ENCODE data around the gene NCOA5.
A peak's percentile ranks its signal among the peaks of the same experiment; 100 is the strongest.

The NCOA5 gene

DNA sequence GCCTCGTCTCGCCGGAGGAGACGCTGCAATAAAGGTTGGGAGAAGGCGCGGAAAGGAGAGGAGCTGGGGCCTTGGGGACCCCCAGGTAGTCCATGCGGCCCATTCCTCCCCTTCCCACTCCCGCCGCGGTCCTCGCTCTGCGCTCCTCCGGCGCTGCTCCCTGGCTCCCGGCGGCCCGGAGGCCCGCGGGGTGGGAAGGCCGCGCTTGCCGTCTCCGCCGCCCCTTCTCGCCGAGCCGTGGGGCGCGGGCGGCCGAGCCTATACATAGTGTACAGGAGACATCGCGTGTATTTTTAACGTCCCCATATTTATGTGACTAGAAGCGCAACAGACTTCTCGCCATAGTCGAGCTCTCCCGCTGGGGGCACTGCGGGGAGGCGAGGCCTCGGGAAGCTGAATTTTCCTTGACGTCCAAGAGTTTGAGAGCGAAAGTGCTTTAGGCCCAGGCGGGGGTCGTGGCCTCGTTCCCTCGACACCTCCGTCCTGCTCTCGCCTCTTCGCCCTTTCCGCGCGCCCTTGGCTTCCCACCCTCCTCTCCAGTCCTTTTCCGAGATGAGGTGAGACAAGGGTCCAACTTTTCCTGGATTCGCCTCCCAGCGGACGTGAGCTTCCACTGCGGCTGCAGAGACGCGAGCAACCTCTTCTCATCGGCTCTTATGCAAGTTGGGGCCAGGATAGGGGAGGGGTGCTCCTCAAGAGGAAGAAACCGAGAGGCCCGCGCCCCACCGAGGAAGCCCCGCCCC, 31.7 kb downstream of the NCOA5 start:
- H3K4me3 ChIP-seq (ENCODE audit: control insufficient read depth, low read depth, low read length) = no peak overlapping the region
- DNase-seq (ENCODE audit: low read depth) = peak; percentile 49
- TF ChIP-seq CTCF (conservative IDR thresholded peaks at IDR 0.05; ENCODE audit: control insufficient read depth, insufficient read depth, low read depth, low read length) = peak; percentile 33

GRCh38 chr20:46056970-46057855, 32.5 kb downstream of the NCOA5 start:
- H3K4me3 ChIP-seq (ENCODE audit: control insufficient read depth, low read depth, low read length) = no peak overlapping the region

DNA sequence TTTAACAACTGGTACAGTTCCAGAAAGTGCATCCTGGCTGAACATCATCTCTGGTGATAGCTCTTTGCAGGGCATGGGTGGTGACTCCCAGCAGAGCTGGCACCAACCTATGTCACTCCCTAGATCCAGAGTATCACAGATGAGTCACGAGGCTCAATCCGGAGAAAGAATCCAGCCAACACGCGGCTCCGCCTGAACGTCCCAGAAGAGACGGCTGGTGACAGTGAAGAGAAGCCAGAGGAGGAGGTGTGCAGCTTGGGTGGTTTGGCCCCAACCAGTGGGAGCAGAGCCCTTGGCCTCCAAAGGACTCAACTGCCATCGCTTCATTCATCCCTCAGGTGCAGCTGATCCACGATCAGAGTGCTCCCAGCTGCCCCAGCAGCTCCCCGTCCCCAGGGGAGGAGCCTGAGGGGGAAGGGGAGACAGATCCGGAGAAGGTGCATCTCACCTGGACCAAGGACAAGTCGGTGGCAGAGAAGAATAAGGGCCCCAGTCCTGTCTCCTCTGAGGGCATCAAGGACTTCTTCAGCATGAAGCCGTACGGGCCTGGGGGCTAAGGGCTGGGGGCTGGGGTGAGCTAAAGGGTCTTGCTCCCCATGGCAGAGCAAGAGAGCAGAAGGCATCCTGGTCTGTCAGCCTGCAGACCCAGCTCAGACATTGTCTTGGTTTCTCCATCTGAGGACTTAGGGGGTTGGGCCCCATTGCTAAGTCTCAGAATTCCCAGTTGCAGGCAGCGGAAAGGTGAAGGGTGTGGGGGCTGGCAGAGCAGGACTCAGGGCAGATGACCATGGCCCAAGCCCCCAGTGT, 33.5 kb downstream of the NCOA5 start:
- DNase-seq (ENCODE audit: low read depth) = no peak
- TF ChIP-seq CTCF (conservative IDR thresholded peaks at IDR 0.05; ENCODE audit: control insufficient read depth, insufficient read depth, low read depth, low read length) = no peak
- no peak overlapping the region for H3K4me3 ChIP-seq (ENCODE audit: control insufficient read depth, low read depth, low read length)

More at GRCh38 chr20:46056970-46057855, 32.5 kb downstream of the NCOA5 start:
- TF ChIP-seq CTCF (conservative IDR thresholded peaks at IDR 0.05; ENCODE audit: control insufficient read depth, insufficient read depth, low read depth, low read length) = no peak
- peak; percentile 35 for DNase-seq (ENCODE audit: low read depth)

DNA sequence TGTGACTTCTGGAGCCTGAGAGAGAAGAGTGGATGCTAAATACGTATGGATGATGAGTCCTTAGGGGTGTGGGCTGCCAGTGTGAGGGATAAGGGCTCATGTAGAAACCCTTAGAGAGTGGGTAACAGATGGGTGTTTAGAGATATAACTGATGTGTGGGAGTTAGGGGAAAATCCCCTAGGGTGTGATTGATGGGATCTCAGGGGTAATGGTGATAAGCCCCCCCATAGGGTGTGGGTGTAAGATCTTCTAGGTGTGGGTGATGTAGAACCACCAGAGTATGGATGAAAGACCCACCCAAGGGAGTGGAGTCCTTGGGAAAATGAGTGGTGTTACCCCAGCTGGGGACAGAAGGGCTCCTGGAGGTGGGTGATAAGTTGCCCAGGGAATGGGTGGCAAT, 34.5 kb downstream of the NCOA5 start:
- no peak overlapping the region for H3K4me3 ChIP-seq (ENCODE audit: control insufficient read depth, low read depth, low read length)
- TF ChIP-seq CTCF (conservative IDR thresholded peaks at IDR 0.05; ENCODE audit: control insufficient read depth, insufficient read depth, low read depth, low read length) = no peak
- DNase-seq (ENCODE audit: low read depth) = no peak

GRCh38 chr20:46054606-46055005, 35.2 kb downstream of the NCOA5 start:
- no peak for TF ChIP-seq CTCF (conservative IDR thresholded peaks at IDR 0.05; ENCODE audit: control insufficient read depth, insufficient read depth, low read depth, low read length)
- no peak overlapping the region for H3K4me3 ChIP-seq (ENCODE audit: control insufficient read depth, low read depth, low read length)
- no peak for DNase-seq (ENCODE audit: low read depth)

GRCh38 chr20:46053416-46053815, 36.3 kb downstream of the NCOA5 start:
- no peak for TF ChIP-seq CTCF (conservative IDR thresholded peaks at IDR 0.05; ENCODE audit: control insufficient read depth, insufficient read depth, low read depth, low read length)
- DNase-seq (ENCODE audit: low read depth) = no peak
- H3K4me3 ChIP-seq (ENCODE audit: control insufficient read depth, low read depth, low read length) = no peak overlapping the region

Measured in fibroblast of mammary gland (primary cell).